Measurements from ENCODE around the gene BARHL1.

The BARHL1 gene

DNA sequence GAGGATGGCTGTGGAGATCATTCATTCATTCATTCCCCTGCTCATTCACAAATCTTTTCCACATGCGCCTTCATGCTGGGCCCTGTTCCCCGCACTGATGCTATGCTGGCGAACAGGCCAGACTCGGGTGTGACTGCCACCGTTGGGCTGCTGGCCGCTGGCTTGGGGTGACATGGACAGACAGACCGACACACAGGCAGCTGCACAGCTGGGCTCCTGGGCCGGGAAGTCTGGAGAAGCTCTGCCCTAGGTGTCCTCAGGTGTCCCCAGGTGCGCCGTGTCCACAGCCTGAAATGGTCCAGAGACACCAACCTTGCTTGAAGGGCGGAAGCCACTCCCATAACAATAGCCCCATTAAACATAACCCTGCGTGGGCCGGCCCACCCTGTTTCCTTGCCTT, 35.0 kb upstream of the BARHL1 start:
- TF ChIP-seq, protein P1, sequence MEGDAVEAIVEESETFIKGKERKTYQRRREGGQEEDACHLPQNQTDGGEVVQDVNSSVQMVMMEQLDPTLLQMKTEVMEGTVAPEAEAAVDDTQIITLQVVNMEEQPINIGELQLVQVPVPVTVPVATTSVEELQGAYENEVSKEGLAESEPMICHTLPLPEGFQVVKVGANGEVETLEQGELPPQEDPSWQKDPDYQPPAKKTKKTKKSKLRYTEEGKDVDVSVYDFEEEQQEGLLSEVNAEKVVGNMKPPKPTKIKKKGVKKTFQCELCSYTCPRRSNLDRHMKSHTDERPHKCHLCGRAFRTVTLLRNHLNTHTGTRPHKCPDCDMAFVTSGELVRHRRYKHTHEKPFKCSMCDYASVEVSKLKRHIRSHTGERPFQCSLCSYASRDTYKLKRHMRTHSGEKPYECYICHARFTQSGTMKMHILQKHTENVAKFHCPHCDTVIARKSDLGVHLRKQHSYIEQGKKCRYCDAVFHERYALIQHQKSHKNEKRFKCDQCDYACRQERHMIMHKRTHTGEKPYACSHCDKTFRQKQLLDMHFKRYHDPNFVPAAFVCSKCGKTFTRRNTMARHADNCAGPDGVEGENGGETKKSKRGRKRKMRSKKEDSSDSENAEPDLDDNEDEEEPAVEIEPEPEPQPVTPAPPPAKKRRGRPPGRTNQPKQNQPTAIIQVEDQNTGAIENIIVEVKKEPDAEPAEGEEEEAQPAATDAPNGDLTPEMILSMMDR (conservative IDR thresholded peaks at IDR 0.05; ENCODE audit: low read depth, low read length), result no peak
- DNase-seq (ENCODE audit: low read depth), result no peak
- H3K4me3 ChIP-seq (ENCODE audit: low read length), result no peak overlapping the region

DNA sequence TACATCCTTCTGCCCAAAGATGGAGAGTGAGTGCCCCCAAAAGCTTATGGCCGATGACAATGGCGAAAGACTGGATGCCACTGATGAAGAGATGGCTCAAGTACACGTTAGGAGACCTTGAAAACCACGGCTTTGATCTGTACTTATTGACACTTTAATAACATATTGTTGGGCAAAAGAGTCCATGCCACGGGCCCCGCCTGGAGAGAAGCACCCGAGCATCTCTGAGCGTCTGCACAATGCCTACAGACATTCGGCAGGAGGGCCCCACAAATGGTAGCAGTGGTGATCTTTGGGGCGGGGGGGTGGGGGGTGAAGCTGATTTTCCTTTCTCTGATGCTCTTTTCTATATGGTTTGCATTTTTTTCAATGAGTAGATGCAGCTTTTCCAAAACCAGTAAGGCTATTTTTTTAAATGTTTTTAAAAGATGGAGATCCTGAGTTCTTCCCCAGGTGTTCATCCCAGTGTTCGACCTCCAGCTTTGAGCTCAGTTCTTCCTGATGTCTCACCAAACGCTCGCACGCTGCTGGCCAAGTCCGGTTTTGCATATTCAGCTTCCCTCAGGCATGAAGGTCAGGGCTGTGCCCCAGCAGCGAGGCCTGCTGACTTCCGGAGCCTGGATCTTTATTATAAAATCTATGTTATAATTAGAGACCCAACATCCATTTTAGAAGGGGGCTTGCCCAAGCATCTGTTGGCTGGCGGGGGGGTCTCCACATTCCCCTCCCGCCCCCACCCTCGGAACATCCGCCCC, 34.3 kb upstream of the BARHL1 start:
- no peak for DNase-seq (ENCODE audit: low read depth)
- TF ChIP-seq, protein P1 (conservative IDR thresholded peaks at IDR 0.05; ENCODE audit: low read depth, low read length), result no peak
- no peak overlapping the region for H3K4me3 ChIP-seq (ENCODE audit: low read length)

DNA sequence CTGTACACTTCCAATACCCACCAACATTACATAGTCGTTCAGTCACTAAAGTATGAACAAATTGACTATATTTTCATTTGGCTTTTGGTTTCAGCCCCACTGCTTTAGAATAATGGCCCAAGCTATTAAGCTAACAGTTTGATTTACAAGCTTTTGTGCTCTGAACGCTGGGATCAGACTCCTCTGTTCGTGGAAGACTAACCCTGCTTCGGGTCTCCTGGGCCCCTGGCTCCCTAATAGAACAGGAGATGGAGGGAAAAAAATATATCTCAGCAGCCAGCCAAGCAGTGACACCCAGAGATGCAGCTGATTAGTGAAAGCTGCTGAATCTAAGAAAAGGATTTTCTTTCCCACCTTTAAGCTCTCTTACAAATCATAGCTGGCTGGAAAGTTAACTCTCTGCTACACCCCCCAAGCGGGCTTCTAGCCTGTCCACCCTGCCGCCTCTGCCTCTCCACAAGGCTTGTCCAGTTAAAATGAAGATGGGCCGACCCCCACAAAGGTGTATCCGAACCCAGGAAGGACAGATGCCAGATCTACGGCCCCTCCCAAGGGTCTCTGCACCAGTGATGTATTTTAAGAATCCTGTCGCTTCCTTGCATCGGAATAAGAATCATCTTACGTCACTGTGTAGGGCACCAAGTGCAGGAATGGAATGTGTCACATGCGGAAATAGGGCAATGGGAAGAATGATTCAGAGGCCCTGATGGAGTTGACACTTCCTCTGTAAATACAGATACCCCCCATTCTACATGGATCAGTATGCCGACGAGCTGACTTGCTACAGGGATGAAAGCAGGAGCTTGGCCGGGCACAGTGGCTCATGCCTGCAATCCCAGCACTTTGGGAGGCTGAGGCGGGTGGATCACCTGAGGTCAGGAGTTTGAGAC, 33.4 kb upstream of the BARHL1 start:
- no peak overlapping the region for H3K4me3 ChIP-seq (ENCODE audit: low read length)
- TF ChIP-seq, protein P1 (conservative IDR thresholded peaks at IDR 0.05; ENCODE audit: low read depth, low read length), result no peak
- DNase-seq (ENCODE audit: low read depth), result peak; percentile 44

DNA sequence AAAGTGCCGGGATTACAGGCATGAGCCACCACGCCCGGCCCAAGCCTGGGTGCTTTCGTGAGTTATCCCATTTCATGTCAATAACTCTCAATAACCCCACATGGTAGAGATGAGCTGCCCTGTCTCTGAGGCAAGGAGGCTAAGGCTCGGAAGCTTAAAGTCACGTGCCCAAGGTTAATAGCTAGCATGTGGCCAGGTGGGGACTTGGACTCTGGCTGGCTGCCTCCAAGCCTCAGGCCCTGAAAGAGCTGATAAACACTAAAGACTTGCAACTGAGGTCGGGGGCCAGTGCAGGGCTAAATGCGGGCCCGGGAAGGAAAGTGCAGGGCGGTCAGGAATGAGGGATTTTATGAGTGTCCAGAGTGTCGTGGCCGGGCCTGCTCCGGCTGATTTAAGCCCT, 30.9 kb upstream of the BARHL1 start:
- no peak for DNase-seq (ENCODE audit: low read depth)
- no peak overlapping the region for H3K4me3 ChIP-seq (ENCODE audit: low read length)
- TF ChIP-seq, protein P1 (conservative IDR thresholded peaks at IDR 0.05; ENCODE audit: low read depth, low read length), result no peak

DNA sequence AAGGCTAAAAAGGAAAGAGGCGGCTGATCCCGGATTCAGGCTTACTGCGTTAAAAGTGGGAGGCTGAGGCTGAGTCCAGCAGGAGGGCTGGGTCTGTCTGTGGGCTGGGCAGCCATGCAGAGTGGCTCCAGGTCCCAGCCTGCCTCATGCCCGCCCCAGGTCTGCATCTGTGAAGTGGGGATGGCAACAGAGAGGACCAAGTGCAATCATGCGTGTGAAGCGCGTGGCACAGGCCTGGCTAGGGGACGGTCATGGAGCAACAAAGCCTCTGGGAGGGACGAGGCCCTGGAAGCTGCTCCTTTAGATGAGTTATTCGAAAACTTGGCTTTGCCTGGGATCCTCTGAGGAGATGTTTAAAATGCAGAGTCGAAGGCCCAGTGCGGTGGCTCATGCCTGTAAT, 30.4 kb upstream of the BARHL1 start:
- DNase-seq (ENCODE audit: low read depth), result no peak
- TF ChIP-seq, protein P1 (conservative IDR thresholded peaks at IDR 0.05; ENCODE audit: low read depth, low read length), result no peak
- no peak overlapping the region for H3K4me3 ChIP-seq (ENCODE audit: low read length)

DNA sequence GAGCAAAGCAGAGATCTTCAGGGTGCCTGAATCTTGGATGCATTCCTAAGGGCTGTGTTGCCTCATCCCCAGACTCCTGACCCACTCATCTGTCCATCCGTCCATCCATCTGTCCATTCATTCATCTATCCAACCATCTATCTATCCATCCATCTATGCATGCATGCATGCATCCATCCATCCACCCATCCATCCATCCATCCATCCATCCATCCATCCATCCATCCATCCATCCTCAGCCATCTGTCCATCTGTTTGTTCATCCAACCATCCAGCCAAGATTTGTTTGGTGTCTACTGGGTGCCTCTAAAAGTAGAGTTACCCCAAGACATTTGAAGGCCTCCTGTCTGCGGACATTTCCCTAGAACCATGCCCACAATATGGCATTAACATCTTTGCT, 27.7 kb upstream of the BARHL1 start:
- TF ChIP-seq, protein P1 (conservative IDR thresholded peaks at IDR 0.05; ENCODE audit: low read depth, low read length), result no peak
- no peak for DNase-seq (ENCODE audit: low read depth)
- no peak overlapping the region for H3K4me3 ChIP-seq (ENCODE audit: low read length)
